GM18502 (cell line): Measurements from ENCODE around the gene TRIM51.
"Not testable (repeated sequence)": the region's sequence is repeated elsewhere in the genome, so short reads cannot be mapped to it uniquely, and the experiment has no call there.

Experiments
- ATAC-seq: cut with Tn5 transposase; IDR thresholded peaks from one replicate; pipeline ENCODE4 v1.9.1; 2021; ENCODE audit warnings: mild to moderate bottlenecking; ENCODE audit not compliant: unreplicated experiment, poor library complexity

Gene TRIM51, protein sequence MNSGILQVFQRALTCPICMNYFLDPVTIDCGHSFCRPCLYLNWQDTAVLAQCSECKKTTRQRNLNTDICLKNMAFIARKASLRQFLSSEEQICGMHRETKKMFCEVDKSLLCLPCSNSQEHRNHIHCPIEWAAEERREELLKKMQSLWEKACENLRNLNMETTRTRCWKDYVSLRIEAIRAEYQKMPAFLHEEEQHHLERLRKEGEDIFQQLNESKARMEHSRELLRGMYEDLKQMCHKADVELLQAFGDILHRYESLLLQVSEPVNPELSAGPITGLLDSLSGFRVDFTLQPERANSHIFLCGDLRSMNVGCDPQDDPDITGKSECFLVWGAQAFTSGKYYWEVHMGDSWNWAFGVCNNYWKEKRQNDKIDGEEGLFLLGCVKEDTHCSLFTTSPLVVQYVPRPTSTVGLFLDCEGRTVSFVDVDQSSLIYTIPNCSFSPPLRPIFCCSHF

GRCh38 chr11:55882997-55883396, at the start of gene TRIM51:
Gene TRIM51, plus strand, starts transcription at chr11:55883297. Its CDS starts 2,132 bp downstream, at chr11:55885429.
- not testable (repeated sequence) for ATAC-seq

GRCh38 chr11:55838452-55838851, 44.6 kb upstream of the TRIM51 start, which contains the start of gene OR5D16:
Gene OR5D16, plus strand, starts transcription at chr11:55838752. Its CDS starts 0 bp downstream, at chr11:55838752.
- ATAC-seq, result no peak

GRCh38 chr11:55847453-55847852, 35.6 kb upstream of the TRIM51 start:
- no peak for ATAC-seq

DNA sequence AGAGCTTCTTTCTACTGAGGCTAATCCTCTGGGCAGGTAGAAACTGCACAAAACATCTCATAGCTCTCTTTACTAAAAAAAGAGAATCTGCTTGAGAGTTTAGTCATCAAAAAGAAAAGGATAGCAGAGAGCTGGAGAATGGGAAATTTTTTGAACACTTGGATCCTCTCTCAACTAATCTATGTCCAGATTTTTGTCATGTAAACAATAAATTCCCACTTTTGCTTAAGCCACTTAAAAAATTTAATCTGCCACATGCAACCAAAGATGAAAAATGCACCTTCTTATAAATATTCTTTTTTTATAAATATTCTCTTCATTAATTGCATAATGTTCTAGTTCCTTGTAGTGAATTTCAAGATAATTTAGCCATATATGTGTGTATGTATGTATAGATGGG, 34.1 kb upstream of the TRIM51 start:
- ATAC-seq, result no peak

GRCh38 chr11:55852141-55852540, 31.0 kb upstream of the TRIM51 start:
- ATAC-seq, result no peak

GRCh38 chr11:55854704-55855103, 28.4 kb upstream of the TRIM51 start:
- peak; percentile 65 for ATAC-seq

DNA sequence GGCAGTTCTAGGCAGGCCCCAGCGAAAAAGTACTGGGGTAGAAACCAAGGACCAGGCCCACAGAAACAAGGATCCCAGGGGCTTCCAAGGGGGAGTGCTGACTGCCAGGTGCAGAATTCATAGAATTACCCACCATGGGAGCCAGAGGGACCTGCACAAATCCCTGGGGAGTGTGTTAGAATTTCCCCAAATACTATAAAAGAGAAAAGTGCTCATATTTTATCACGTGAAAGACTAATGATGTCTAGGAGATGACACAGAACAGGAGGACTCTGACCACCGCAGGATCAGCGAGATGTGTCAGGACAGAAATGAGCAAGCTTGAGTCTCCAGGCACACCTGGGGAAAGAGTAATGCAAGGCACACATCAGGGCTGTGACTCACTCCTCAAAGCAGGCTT, 15.7 kb upstream of the TRIM51 start:
- not testable (repeated sequence) for ATAC-seq

DNA sequence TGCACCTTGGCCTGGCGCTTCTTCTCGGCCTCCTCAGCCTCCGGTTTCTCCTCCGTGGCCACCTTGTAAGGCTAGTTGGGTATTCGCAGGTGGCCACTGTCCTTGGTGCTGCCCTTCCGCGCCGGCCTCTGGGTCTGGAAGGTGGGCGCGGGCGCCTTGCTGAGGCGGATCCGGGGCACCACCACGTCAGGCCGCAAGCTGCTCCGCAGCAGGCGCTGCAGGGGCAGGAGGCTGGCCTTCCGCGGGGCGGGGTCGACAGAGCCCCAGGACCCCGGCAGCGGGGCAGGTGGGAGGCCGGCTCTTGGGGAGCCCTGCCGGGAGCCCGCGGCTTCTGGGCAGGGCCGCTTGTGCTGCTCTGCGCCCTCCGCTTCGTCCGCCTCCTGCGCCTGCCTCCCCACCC, 10.4 kb upstream of the TRIM51 start:
- not testable (repeated sequence) for ATAC-seq

- ATAC-seq, result not testable (repeated sequence)
Measured at GRCh38 chr11:55873146-55873545, 10.0 kb upstream of the TRIM51 start.

DNA sequence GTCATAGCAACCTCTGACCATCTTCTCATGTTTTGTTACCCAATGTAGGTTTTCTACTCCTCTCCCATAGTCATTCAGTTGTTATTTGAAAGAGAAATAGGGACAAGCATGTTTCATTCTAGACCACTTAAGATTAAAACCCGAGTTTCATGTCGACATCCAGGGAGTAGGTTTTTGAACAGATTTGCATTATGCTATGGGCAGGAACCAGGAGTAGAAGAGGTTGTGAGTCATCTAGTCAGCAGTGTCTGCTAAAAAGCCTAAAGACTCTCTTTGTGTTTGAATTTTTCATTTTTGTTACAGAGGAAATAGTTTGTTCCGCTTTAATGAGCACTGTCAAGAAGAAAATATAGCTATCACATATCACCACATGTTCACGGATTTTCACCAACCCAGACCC, 1.9 kb downstream of the TRIM51 start:
- ATAC-seq, result not testable (repeated sequence)

- ATAC-seq, result not testable (repeated sequence)
Measured at GRCh38 chr11:55885481-55885880, 2.4 kb downstream of the TRIM51 start.

DNA sequence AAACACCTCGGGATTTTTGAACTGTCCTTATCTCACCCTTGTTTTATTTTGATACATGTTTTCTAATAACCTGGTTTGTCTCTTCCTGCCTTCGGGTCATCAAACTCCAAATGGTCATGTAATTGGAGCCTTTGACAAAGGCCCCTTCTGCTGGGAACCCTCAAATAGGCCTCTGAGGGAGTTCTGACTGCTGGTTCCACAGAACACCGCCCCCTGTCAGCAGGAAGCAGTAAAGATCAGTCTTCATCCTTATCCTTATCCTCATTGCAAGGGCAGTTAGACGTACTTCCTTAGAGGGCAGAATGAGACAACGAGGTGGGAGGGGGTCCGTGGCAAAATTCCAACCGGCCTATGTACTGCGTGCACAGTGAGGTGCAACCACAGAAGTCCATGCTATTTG, 12.1 kb downstream of the TRIM51 start:
- ATAC-seq, result no peak

- ATAC-seq, result no peak
Measured at GRCh38 chr11:55902308-55902707, 19.2 kb downstream of the TRIM51 start.

DNA sequence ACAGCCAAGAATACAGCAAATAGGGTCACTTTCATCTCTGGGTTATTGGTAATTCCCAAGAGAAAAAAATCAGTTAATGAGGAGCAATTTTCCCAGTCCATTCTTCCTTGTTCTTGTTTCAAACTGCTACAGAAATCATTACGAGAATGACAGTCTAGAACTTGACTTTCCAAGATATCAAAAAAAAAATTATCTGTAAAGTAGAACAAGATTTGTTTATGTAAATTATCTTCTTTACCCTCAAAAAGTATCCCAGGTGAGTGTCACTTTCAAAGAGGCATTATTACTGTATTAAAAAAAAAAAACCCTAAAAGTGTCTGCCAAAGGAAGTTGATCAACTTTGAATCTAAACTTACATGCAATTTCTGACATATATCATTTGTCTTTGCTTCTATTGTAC, 31.4 kb downstream of the TRIM51 start, which contains the start of gene OR5W2:
Gene OR5W2 (minus strand): TSS at position 101 of the 400 bp plus-strand sequence. CDS start 0 bp downstream, at position 101.
- no peak for ATAC-seq

- ATAC-seq, result no peak
Measured at GRCh38 chr11:55920537-55920936, 37.4 kb downstream of the TRIM51 start.

- ATAC-seq, result no peak
Measured at GRCh38 chr11:55936300-55936699, 53.2 kb downstream of the TRIM51 start, which contains the start of gene OR5I1. Gene OR5I1, minus strand, starts transcription at chr11:55936400. Its CDS starts 0 bp downstream, at chr11:55936400.
